ENCODE measurements around the gene SUPT5H.
"Not testable (repeated sequence)": the region's sequence is repeated elsewhere in the genome, so short reads cannot be mapped to it uniquely, and the experiment has no call there.

Gene SUPT5H

GRCh38 chr19:39474139-39474620 is 28.8 kb downstream of the SUPT5H start:
- TF ChIP-seq ZNF274 (IDR thresholded peaks at IDR 0.05; ENCODE audit: low read depth, low read length): no peak
- no peak overlapping the region for H3K4me3 ChIP-seq (ENCODE audit: low read length)

- TF ChIP-seq ZNF274 (IDR thresholded peaks at IDR 0.05; ENCODE audit: low read depth, low read length): no peak
Measured at GRCh38 chr19:39475748-39476147, 30.4 kb downstream of the SUPT5H start.

GRCh38 chr19:39479319-39479801 is 34.0 kb downstream of the SUPT5H start:
- H3K4me3 ChIP-seq (ENCODE audit: low read length): not testable (repeated sequence)

More at GRCh38 chr19:39475748-39476147, 30.4 kb downstream of the SUPT5H start:
- H3K4me3 ChIP-seq (ENCODE audit: low read length): no peak overlapping the region

GRCh38 chr19:39479916-39480315 is 34.5 kb downstream of the SUPT5H start:
- peak overlapping the region; percentile 96; the same call in 1 of the 2 replicates for H3K4me3 ChIP-seq (ENCODE audit: low read length)
- TF ChIP-seq ZNF274 (IDR thresholded peaks at IDR 0.05; ENCODE audit: low read depth, low read length): no peak

- peak within 1 kb of the TSS; percentile 96 for H3K4me3 ChIP-seq (ENCODE audit: low read length)
- TF ChIP-seq ZNF274 (IDR thresholded peaks at IDR 0.05; ENCODE audit: low read depth, low read length): no peak
Measured at GRCh38 chr19:39480337-39481228, 35.2 kb downstream of the SUPT5H start, which contains the start of gene TIMM50. Gene TIMM50 (plus strand): TSS chr19:39480838. CDS start chr19:39480854, 16 bp downstream.

- TF ChIP-seq ZNF274 (IDR thresholded peaks at IDR 0.05; ENCODE audit: low read depth, low read length): no peak
- H3K4me3 ChIP-seq (ENCODE audit: low read length): peak overlapping the region; percentile 96
Measured at GRCh38 chr19:39481229-39481545, 35.8 kb downstream of the SUPT5H start.

GRCh38 chr19:39481676-39482075 is 36.3 kb downstream of the SUPT5H start:
- TF ChIP-seq ZNF274 (IDR thresholded peaks at IDR 0.05; ENCODE audit: low read depth, low read length): no peak
- peak overlapping the region; percentile 96 for H3K4me3 ChIP-seq (ENCODE audit: low read length)

- TF ChIP-seq ZNF274 (IDR thresholded peaks at IDR 0.05; ENCODE audit: low read depth, low read length): no peak
- H3K4me3 ChIP-seq (ENCODE audit: low read length): no peak overlapping the region
Measured at GRCh38 chr19:39483141-39483540, 37.8 kb downstream of the SUPT5H start.

- TF ChIP-seq ZNF274 (IDR thresholded peaks at IDR 0.05; ENCODE audit: low read depth, low read length): no peak
- H3K4me3 ChIP-seq (ENCODE audit: low read length): no peak overlapping the region
Measured at GRCh38 chr19:39489756-39490155, 44.4 kb downstream of the SUPT5H start.

GRCh38 chr19:39492225-39492624 is 46.8 kb downstream of the SUPT5H start:
- no peak for TF ChIP-seq ZNF274 (IDR thresholded peaks at IDR 0.05; ENCODE audit: low read depth, low read length)
- no peak overlapping the region for H3K4me3 ChIP-seq (ENCODE audit: low read length)

- no peak overlapping the region for H3K4me3 ChIP-seq (ENCODE audit: low read length)
- TF ChIP-seq ZNF274 (IDR thresholded peaks at IDR 0.05; ENCODE audit: low read depth, low read length): no peak
Measured at GRCh38 chr19:39492788-39493187, 47.4 kb downstream of the SUPT5H start.

GRCh38 chr19:39494661-39495060 is 49.3 kb downstream of the SUPT5H start:
- no peak for TF ChIP-seq ZNF274 (IDR thresholded peaks at IDR 0.05; ENCODE audit: low read depth, low read length)

GRCh38 chr19:39496063-39496462 is 50.7 kb downstream of the SUPT5H start:
- H3K4me3 ChIP-seq (ENCODE audit: low read length): no peak overlapping the region
- no peak for TF ChIP-seq ZNF274 (IDR thresholded peaks at IDR 0.05; ENCODE audit: low read depth, low read length)

More at GRCh38 chr19:39494661-39495060, 49.3 kb downstream of the SUPT5H start:
- no peak overlapping the region for H3K4me3 ChIP-seq (ENCODE audit: low read length)

GRCh38 chr19:39497701-39497995 is 52.3 kb downstream of the SUPT5H start:
- no peak for TF ChIP-seq ZNF274 (IDR thresholded peaks at IDR 0.05; ENCODE audit: low read depth, low read length)
- H3K4me3 ChIP-seq (ENCODE audit: low read length): no peak overlapping the region

GRCh38 chr19:39497996-39498797 is 52.8 kb downstream of the SUPT5H start:
- peak overlapping the region; percentile 43 for H3K4me3 ChIP-seq (ENCODE audit: low read length)

More at GRCh38 chr19:39497996-39498797, 52.8 kb downstream of the SUPT5H start:
- TF ChIP-seq ZNF274 (IDR thresholded peaks at IDR 0.05; ENCODE audit: low read depth, low read length): no peak
